Thoracic aorta (tissue), 2 donors: Measurements from ENCODE around the gene PRRG2. TPM values are rescaled to one million over a fixed set of nuclear protein-coding genes. Genes with fewer than 3 reads are reported as not detected.
A peak's percentile ranks its signal among the peaks of the same experiment; 100 is the strongest.

ENCODE experiments used
- ATAC-seq: fragments of 150-250 bp; one replicate; pipeline ENCODE4 v1.8.0; 2017; ENCODE audit warnings: low read depth; ENCODE audit not compliant: insufficient number of reproducible peaks, low FRiP score
- DNase-seq: peaks from one replicate; pipeline ENCODE4 v3.0.0-alpha.2; 2020; ENCODE audit warnings: low spot score
- H3K27ac ChIP-seq, 2 donors: fragments of 200-600 bp; sonication (generic); 1 replicate in 1 of 2; 2 replicates in 1 of 2; pipeline ENCODE4 v1.5.1; 2016; ENCODE audit warnings: mild to moderate bottlenecking in 2 of 2, moderate library complexity in 2 of 2
- H3K27me3 ChIP-seq: fragments of 200-600 bp; sonication (generic); replicated peaks from 2 replicates; pipeline ENCODE4 v1.6.0; 2016; ENCODE audit warnings: mild to moderate bottlenecking; ENCODE audit not compliant: insufficient read depth
- H3K36me3 ChIP-seq: fragments of 200-600 bp; sonication (generic); one replicate; pipeline ENCODE4 v1.5.1; 2016
- H3K4me1 ChIP-seq, 2 donors: fragments of 200-600 bp; sonication (generic); 1 replicate in 1 of 2; 2 replicates in 1 of 2; pipeline versions ENCODE4 v1.5.1 to v1.6.0; 2016; ENCODE audit warnings: low read depth in 2 of 2, mild to moderate bottlenecking in 1 of 2; ENCODE audit not compliant: control insufficient read depth in 1 of 2
- H3K4me3 ChIP-seq: fragments of 200-600 bp; sonication (generic); 2 replicates; pipeline ENCODE4 v1.5.1; 2016; ENCODE audit warnings: mild to moderate bottlenecking
- H3K9me3 ChIP-seq: fragments of 200-600 bp; sonication (generic); 2 replicates; pipeline ENCODE4 v1.5.1; 2016
- CTCF ChIP-seq: fragments of 200-600 bp; sonication (generic); IDR thresholded peaks from one replicate; pipeline ENCODE4 v1.5.1; 2019; ENCODE audit warnings: antibody characterized with exemption
- total RNA-seq, 2 donors: library from RNA; depleted of rRNA; stranded (reverse); fragments of >200 nt; gene quantifications; one replicate each; pipeline versions ENCODE4 v1.1.0 to v1.2.3, GENCODE V29; 2016

PRRG2 gene
- total RNA-seq, 2 donors from 2014 or later: not detected

- Histone ChIP-seq H3K9me3 (no peaks in the 10 kb centered on the region), H3K27ac (no peak overlapping the region), H3K4me1 (peaks cover 6 to 8% of the 10 kb centered on the region in 2 donors), H3K36me3 (peaks cover 4% of the 10 kb centered on the region), H3K4me3 (no peak overlapping the region), H3K27me3 (no peaks in the 10 kb centered on the region)
- TF ChIP-seq CTCF: no peak
- DNase-seq: no peak
- no peak for ATAC-seq
Measured at GRCh38 chr19:49570997-49571676, 10.0 kb upstream of the PRRG2 start.

- DNase-seq: no peak
- Histone ChIP-seq H3K27me3 (no peaks in the 10 kb centered on the region), H3K4me3 (no peak overlapping the region), H3K9me3 (no peaks in the 10 kb centered on the region), H3K27ac (no peak overlapping the region), H3K4me1 (peaks cover 6 to 8% of the 10 kb centered on the region in 2 donors), H3K36me3 (peaks cover 4% of the 10 kb centered on the region)
- TF ChIP-seq CTCF: no peak
- no peak for ATAC-seq
Measured at GRCh38 chr19:49573009-49573408, 8.1 kb upstream of the PRRG2 start.

- Histone ChIP-seq H3K9me3 (no peaks in the 10 kb centered on the region), H3K4me1 (peaks cover 6 to 8% of the 10 kb centered on the region in 2 donors), H3K4me3 (no peak overlapping the region), H3K27me3 (no peaks in the 10 kb centered on the region), H3K36me3 (peaks cover 4% of the 10 kb centered on the region), H3K27ac (no peak overlapping the region)
- no peak for TF ChIP-seq CTCF
- ATAC-seq (no peak), DNase-seq (no peak)
Measured at GRCh38 chr19:49573425-49573824, 7.7 kb upstream of the PRRG2 start.

- Histone ChIP-seq H3K27ac (no peak overlapping the region), H3K9me3 (no peaks in the 10 kb centered on the region), H3K4me3 (no peak overlapping the region), H3K36me3 (peaks cover 4% of the 10 kb centered on the region), H3K27me3 (no peaks in the 10 kb centered on the region), H3K4me1 (peaks cover 8 to 9% of the 10 kb centered on the region in 2 donors)
- no peak for TF ChIP-seq CTCF
- DNase-seq (no peak), ATAC-seq (no peak)
Measured at GRCh38 chr19:49574206-49574755, 6.8 kb upstream of the PRRG2 start.

- ATAC-seq (no peak), DNase-seq (no peak)
- no peak overlapping the region for H3K27ac ChIP-seq
- H3K4me3 ChIP-seq: peak overlapping the region; percentile 77
- H3K9me3 ChIP-seq: no peaks in the 10 kb centered on the region
- no peak for TF ChIP-seq CTCF
- peaks cover 4% of the 10 kb centered on the region for H3K36me3 ChIP-seq
- H3K4me1 ChIP-seq: peaks cover 9 to 16% of the 10 kb centered on the region in 2 donors
- no peaks in the 10 kb centered on the region for H3K27me3 ChIP-seq
Measured at GRCh38 chr19:49579193-49579592, 1.9 kb upstream of the PRRG2 start.
